K562 (cell line): ENCODE measurements around the gene C1QTNF12. TPM values are rescaled to one million over a fixed set of nuclear protein-coding genes. Genes with fewer than 3 reads are reported as not detected.

Experiments
- ATAC-seq: fragments of 200-7000 bp; cut with Tn5 transposase; 3 replicates; pipeline ENCODE4 v1.9.1; 2020; ENCODE audit warnings: moderate library complexity
- BruUV-seq: library from RNA; stranded (reverse); fragments of 400-500 nt; replicated peaks from 2 replicates; lab custom pipeline; 2021; lab: Mats Ljungman, UMichigan
- CTCF ChIA-PET: fragments of 300-600 bp; formaldehyde crosslinking; extraction: SDS; loops from one replicate; lab custom pipeline; 2021; ENCODE audit warnings: low intra/inter-chr PET ratio; lab: Yijun Ruan, JAX
- POLR2A ChIA-PET: fragments of 300-600, 350-650 bp; sonication (Branson Sonifier 250); formaldehyde crosslinking; extraction: SDS; loops from one replicate; lab custom pipeline; 2021; ENCODE audit warnings: antibody characterized with exemption, inconsistent platforms; lab: Yijun Ruan, JAX
- DNase-seq, 4 experiments: peaks; one replicate each; pipeline versions ENCODE4 v3.0.0 to v3.0.0-alpha.2; 2011 to 2018; ENCODE audit warnings: low spot score in 3 of 4, mixed read lengths in 3 of 4; ENCODE audit errors: extremely low read depth in 1 of 4
- FAIRE-seq: peaks from 2 replicates; lab custom pipeline; 2011; peaks lifted over from hg19 to GRCh38; lab: Jason Lieb, UNC
- H2AFZ ChIP-seq: 2 replicates; pipeline ENCODE4 v1.6.0; 2011; ENCODE audit warnings: low read depth, low read length, control low read depth, inconsistent platforms
- H3K27ac ChIP-seq: fragments of 200-600 bp; 3 replicates; pipeline ENCODE4 v1.8.0; 2011; ENCODE audit warnings: low read depth, mild to moderate bottlenecking, control low read depth, inconsistent platforms, low read length, moderate library complexity, mixed read lengths; ENCODE audit errors: extremely low read depth
- H3K27me3 ChIP-seq, 2 experiments: fragments of 300-600 bp in 1 of 2; 2 replicates in 1 of 2; 3 replicates in 1 of 2; pipeline versions ENCODE4 v1.6.0 to v1.8.0; 2011; ENCODE audit warnings: inconsistent platforms in 2 of 2, low read length in 2 of 2, mild to moderate bottlenecking in 1 of 2, mixed read lengths in 1 of 2, moderate library complexity in 1 of 2; ENCODE audit not compliant: control insufficient read depth in 2 of 2, insufficient read depth in 2 of 2
- H3K36me3 ChIP-seq: fragments of 300-600 bp; 3 replicates; pipeline ENCODE4 v1.8.0; 2011; ENCODE audit warnings: mild to moderate bottlenecking, low read length, inconsistent platforms; ENCODE audit not compliant: control insufficient read depth, insufficient read depth
- H3K4me1 ChIP-seq, 2 experiments: fragments of 200-600 bp in 1 of 2; replicated peaks in 1 of 2; 2 replicates in 1 of 2; 3 replicates in 1 of 2; pipeline versions ENCODE4 v1.5.1 to v1.8.0; 2011; ENCODE audit warnings: inconsistent platforms in 2 of 2, low read length in 2 of 2, mild to moderate bottlenecking in 1 of 2, mixed read lengths in 1 of 2, moderate library complexity in 1 of 2; ENCODE audit not compliant: control insufficient read depth in 2 of 2, insufficient read depth in 2 of 2
- H3K4me2 ChIP-seq: 2 replicates; pipeline ENCODE4 v1.6.1; 2011; ENCODE audit warnings: low read length, control low read depth, inconsistent platforms, mixed read lengths; ENCODE audit not compliant: insufficient read depth
- H3K4me3 ChIP-seq: fragments of 200-600 bp; sonication (generic), shearing (Covaris generic); 2 replicates; pipeline ENCODE4 v1.5.1; 2016; ENCODE audit warnings: control low read depth, inconsistent platforms
- H3K79me2 ChIP-seq: fragments of 200-600 bp; 3 replicates; pipeline ENCODE4 v1.8.0; 2011; ENCODE audit warnings: low read length, inconsistent platforms; ENCODE audit not compliant: control insufficient read depth, insufficient read depth
- H3K9ac ChIP-seq, 2 experiments: 2 replicates each; pipeline versions ENCODE4 v1.6.0 to v1.6.1; 2011; ENCODE audit warnings: low read depth in 2 of 2, low read length in 2 of 2, control low read depth in 1 of 2, inconsistent platforms in 1 of 2, mild to moderate bottlenecking in 1 of 2, mixed read lengths in 1 of 2; ENCODE audit not compliant: insufficient read depth in 1 of 2
- H3K9me1 ChIP-seq: one replicate; pipeline ENCODE4 v1.6.0; 2011; ENCODE audit warnings: inconsistent platforms, mild to moderate bottlenecking, low read length, moderate library complexity; ENCODE audit not compliant: control insufficient read depth, insufficient read depth
- H3K9me3 ChIP-seq: replicated peaks from 2 replicates; pipeline ENCODE4 v1.5.1; 2011; ENCODE audit warnings: low read depth, low read length, inconsistent platforms; ENCODE audit not compliant: control insufficient read depth, insufficient read depth
- H4K20me1 ChIP-seq: replicated peaks from 2 replicates; pipeline ENCODE4 v1.6.1; 2011; ENCODE audit warnings: low read length, inconsistent platforms, mixed read lengths; ENCODE audit not compliant: control insufficient read depth, insufficient read depth
- E2F3 ChIP-seq: fragments of 250-450 bp; sonication (Bioruptor Pico); IDR thresholded peaks from 2 replicates; pipeline ENCODE4 v1.4.0; 2020; ENCODE audit warnings: mild to moderate bottlenecking
- ILF3 ChIP-seq: fragments of 450-650 bp; IDR thresholded peaks from 2 replicates; pipeline ENCODE4 v1.6.1; 2018; ENCODE audit warnings: antibody characterized with exemption, mild to moderate bottlenecking, moderate library complexity, borderline replicate concordance
- KLF16 ChIP-seq: IDR thresholded peaks from 2 replicates; pipeline ENCODE4 v1.6.1; 2016; ENCODE audit warnings: antibody characterized with exemption
- MIER1 ChIP-seq: fragments of 450-650 bp; IDR thresholded peaks from 2 replicates; pipeline ENCODE4 v1.6.1; 2016; ENCODE audit warnings: antibody characterized with exemption, mild to moderate bottlenecking, low read depth
- MYC ChIP-seq, 2 experiments: fragments of 250-450 bp in 1 of 2; sonication (Bioruptor Pico) in 1 of 2; IDR thresholded peaks; 2 replicates each; pipeline versions ENCODE4 v1.5.1 to v1.6.1; 2012 to 2021; ENCODE audit warnings: low read depth in 2 of 2, borderline replicate concordance in 1 of 2, improper control_type of control experiment in 1 of 2, low read length in 1 of 2, mild to moderate bottlenecking in 1 of 2, moderate library complexity in 1 of 2
- POLR2G ChIP-seq: fragments of 200-400 bp; formaldehyde crosslinking; IDR thresholded peaks from 2 replicates; pipeline ENCODE4 v1.6.1; 2017; ENCODE audit warnings: low read depth, mild to moderate bottlenecking, antibody characterized with exemption, low read length, moderate library complexity
- RBFOX2 ChIP-seq: fragments of 200-400 bp; formaldehyde crosslinking; IDR thresholded peaks from 2 replicates; pipeline ENCODE4 v1.6.1; 2017; ENCODE audit warnings: low read depth, mild to moderate bottlenecking, low read length, moderate library complexity
- SOX6 ChIP-seq: fragments of 450-650 bp; IDR thresholded peaks from 2 replicates; pipeline ENCODE4 v1.6.1; 2014; ENCODE audit warnings: mild to moderate bottlenecking
- SUPT5H ChIP-seq: fragments of 450-650 bp; IDR thresholded peaks from 2 replicates; pipeline ENCODE4 v1.6.1; 2016
- WGBS: fragments of 100-300 bp; shearing (Covaris generic); methylation state at CpG from one replicate; pipeline ENCODE4 v1.1.6; 2016; ENCODE audit warnings: low coverage, mixed read lengths; ENCODE audit not compliant: insufficient coverage; ENCODE audit errors: missing lambda C conversion rate; 5-methylcytosine and 5-hydroxymethylcytosine counted together
- in situ Hi-C: fragments of 300-500 bp; cut with MboI; formaldehyde crosslinking; loops from 4 replicates; pipeline ENCODE4 v1.15.0; 2018; ENCODE audit warnings: inconsistent platforms, mixed read lengths
- intact Hi-C: fragments of 100-400 bp; cut with micrococcal nuclease; formaldehyde crosslinking; loops from 2 replicates; pipeline ENCODE4 v1.14.2; 2022
- polyA plus RNA-seq, 8 experiments: library from polyadenylated mRNA; depleted of rRNA in 4 of 8; stranded (reverse) in 5 of 8; unstranded in 3 of 8; fragments of >200 nt; fragmentation: Nextera tagmentation in 2 of 8; fragmentation: Illumina TruSeq in 1 of 8; extraction: Ambion mirVana in 2 of 8; extraction: Trizol in 1 of 8; gene quantifications; 2 replicates each; pipeline versions ENCODE4 v1.2.1 to v1.2.3, GENCODE V29; 2011 to 2014; ENCODE audit warnings: inconsistent platforms in 1 of 8, missing spikeins in 1 of 8
- total RNA-seq, 7 experiments: library from RNA; depleted of rRNA in 6 of 7; stranded (reverse); fragments of >200 nt in 6 of 7; fragmentation: Illumina TruSeq in 2 of 7; extraction: Trizol in 2 of 7; gene quantifications; 2 replicates each; pipeline versions ENCODE4 v1.2.1 to v1.2.3, GENCODE V29; 2011 to 2021; ENCODE audit warnings: low replicate concordance in 1 of 7

C1QTNF12 gene
- total and polyA plus RNA-seq, 9 of the 15 experiments (the other 6 are each of a cell fraction or from before 2014, with no cell fraction given) = 0.11 to 4.3 (median 0.93) TPM; not detected in 3

DNA sequence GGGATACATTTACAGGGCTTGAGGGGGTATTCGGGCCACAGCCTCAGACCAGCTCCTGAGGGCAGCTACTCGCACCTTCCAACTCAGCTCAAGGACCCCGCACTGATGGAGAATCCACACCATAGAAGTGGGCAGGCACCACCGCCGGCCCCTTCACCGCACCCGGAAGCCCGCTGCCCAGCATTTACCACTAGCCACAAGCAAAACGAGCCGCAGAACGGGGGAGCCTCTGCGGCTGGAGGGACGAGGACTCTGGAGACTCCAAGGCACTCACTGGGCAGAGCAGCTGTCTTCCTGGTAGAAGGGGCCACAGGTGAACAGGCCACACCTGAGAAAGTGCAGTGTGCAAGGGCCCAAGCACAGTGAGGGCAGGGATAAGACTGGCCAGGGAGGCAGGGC lies 21.8 kb upstream of the C1QTNF12 start:
- ChIA-PET POLR2A (interaction anchor here (0.8 to 1.5 kb wide), 4 partner anchors 13 to 29 kb away, joined by 3 read pairs; no protein-coding TSS in a partner anchor), CTCF (no interaction called here)
- no peak for FAIRE-seq
- Histone ChIP-seq H3K4me2 (no peak overlapping the region), H3K9me1 (peaks cover 11% of the 10 kb centered on the region), H3K27ac (no peak overlapping the region), H4K20me1 (peaks cover 23% of the 10 kb centered on the region), H3K27me3 (no peaks in the 10 kb centered on the region; a peak in 1 of 5 replicates), H3K9ac (peak overlapping the region in 1 of 2 experiments; percentile 70; a peak in 1 of 4 replicates), H3K79me2 (peaks cover 73% of the 10 kb centered on the region), H3K4me3 (no peak overlapping the region), H3K9me3 (no peaks in the 10 kb centered on the region), H3K4me1 (peaks cover 16 to 46% of the 10 kb centered on the region in 2 experiments; a peak in 4 of 5 replicates), H2AFZ (no peak overlapping the region), H3K36me3 (peaks cover 80% of the 10 kb centered on the region)
- in situ Hi-C loops (no loop called here), intact Hi-C loops (no loop called here)
- over 99% methylated on average over 13 of the region's 13 CpGs for WGBS
- no TSS peak for BruUV-seq
- no peak for DNase-seq
- no peak for ATAC-seq
- TF ChIP-seq SOX6 (no peak), MIER1 (no peak), E2F3 (CRISPR knock-in tag) (no peak), SUPT5H (0 out of 2 replicates have a peak, but pooled peaks have one; percentile 45), RBFOX2 (peak; percentile 46; the same call in 1 of the 2 replicates), KLF16 (no peak), ILF3 (no peak), MYC (IDR thresholded peaks at IDR 0.05; ENCODE audit: low read depth, low read length) (no peak), MYC (CRISPR knock-in tag; IDR thresholded peaks at IDR 0.05; ENCODE audit: borderline replicate concordance, low read depth) (no peak), POLR2G (peak; percentile 33)
